HepG2 (cell line): ENCODE data around the gene EIF2B1. TPM values are rescaled to one million over a fixed set of nuclear protein-coding genes. Genes with fewer than 3 reads are reported as not detected.

Experiments
- HES4 ChIP-seq: sonication (generic); formaldehyde crosslinking; IDR thresholded peaks from 2 replicates; pipeline ENCODE4 v1.9.0; 2021; ENCODE audit warnings: mild to moderate bottlenecking, missing genetic modification reagents, borderline replicate concordance
- HIVEP1 ChIP-seq: sonication (generic); formaldehyde crosslinking; IDR thresholded peaks from 2 replicates; pipeline ENCODE4 v1.4.0; 2020; ENCODE audit warnings: mild to moderate bottlenecking, missing genetic modification reagents
- KAT2B ChIP-seq: fragments of 150-350 bp; IDR thresholded peaks from 2 replicates; pipeline ENCODE4 v1.6.1; 2014; ENCODE audit warnings: low read depth, low read length, borderline replicate concordance
- KLF15 ChIP-seq: sonication (generic); formaldehyde crosslinking; IDR thresholded peaks from 2 replicates; pipeline ENCODE4 v1.8.1; 2023; ENCODE audit warnings: borderline replicate concordance, mild to moderate bottlenecking, inconsistent platforms, missing genetic modification reagents, mixed read lengths
- MYC ChIP-seq: sonication (generic); formaldehyde crosslinking; IDR thresholded peaks from 2 replicates; pipeline ENCODE4 v1.9.0; 2021; ENCODE audit warnings: missing genetic modification reagents, borderline replicate concordance
- RARA ChIP-seq: IDR thresholded peaks from 2 replicates; pipeline ENCODE4 v1.6.1; 2016; ENCODE audit warnings: missing genetic modification reagents, missing compliant biosample characterization
- ZFP36 ChIP-seq: fragments of 150-350 bp; IDR thresholded peaks from 2 replicates; pipeline ENCODE4 v1.6.1; 2018; ENCODE audit warnings: borderline replicate concordance, low read length, low read depth; ENCODE audit not compliant: partially characterized antibody
- ZIK1 ChIP-seq: sonication (generic); formaldehyde crosslinking; IDR thresholded peaks from 2 replicates; pipeline ENCODE4 v1.5.0; 2020; ENCODE audit warnings: mild to moderate bottlenecking, low read depth, missing genetic modification reagents, borderline replicate concordance
- ZNF34 ChIP-seq: sonication (generic); formaldehyde crosslinking; IDR thresholded peaks from 2 replicates; pipeline ENCODE4 v1.4.0; 2020; ENCODE audit warnings: mild to moderate bottlenecking, missing genetic modification reagents, borderline replicate concordance
- ZSCAN21 ChIP-seq: sonication (generic); formaldehyde crosslinking; IDR thresholded peaks from 2 replicates; pipeline ENCODE4 v1.8.0; 2022; ENCODE audit warnings: mild to moderate bottlenecking, missing genetic modification reagents, moderate library complexity, borderline replicate concordance
- polyA plus RNA-seq, 8 experiments: library from polyadenylated mRNA; depleted of rRNA in 3 of 8; stranded (reverse) in 7 of 8; unstranded in 1 of 8; fragments of >200 nt; fragmentation: Illumina TruSeq in 4 of 8; extraction: Trizol in 4 of 8; gene quantifications; 2 replicates each; pipeline versions ENCODE4 v1.2.1 to v1.2.3, GENCODE V29; 2011 to 2016; ENCODE audit warnings: low read depth in 4 of 8, missing spikeins in 1 of 8, mixed read lengths in 1 of 8; ENCODE audit not compliant: insufficient read depth in 1 of 8
- total RNA-seq, 5 experiments: library from RNA; depleted of rRNA; stranded (reverse); fragments of >200 nt; fragmentation: Illumina TruSeq; extraction: Trizol; gene quantifications; 2 replicates each; pipeline ENCODE4 v1.2.3, GENCODE V29; 2016; ENCODE audit warnings: low read depth in 1 of 5
- TF ChIP-seq, protein P1 (sequence below): sonication (generic); formaldehyde crosslinking; IDR thresholded peaks from 2 replicates; pipeline ENCODE4 v1.4.0; 2020; ENCODE audit warnings: mild to moderate bottlenecking, missing genetic modification reagents, borderline replicate concordance
- TF ChIP-seq, protein P2 (sequence below): sonication (generic); formaldehyde crosslinking; IDR thresholded peaks from 2 replicates; pipeline ENCODE4 v1.4.0; 2020; ENCODE audit warnings: missing genetic modification reagents
- TF ChIP-seq, protein P3 (sequence below): sonication (generic); formaldehyde crosslinking; conservative IDR thresholded peaks from 2 replicates; pipeline ENCODE4 v1.4.0; 2020; ENCODE audit warnings: missing genetic modification reagents
- TF ChIP-seq, protein P4 (sequence below): sonication (generic); formaldehyde crosslinking; IDR thresholded peaks from 2 replicates; pipeline ENCODE4 v1.4.0; 2020; ENCODE audit warnings: missing genetic modification reagents

Gene EIF2B1
- total and polyA plus RNA-seq, 2 of the 13 experiments (the other 11 are each of a cell fraction or from before 2014, with no cell fraction given), result 18.7 to 37.4 TPM

DNA sequence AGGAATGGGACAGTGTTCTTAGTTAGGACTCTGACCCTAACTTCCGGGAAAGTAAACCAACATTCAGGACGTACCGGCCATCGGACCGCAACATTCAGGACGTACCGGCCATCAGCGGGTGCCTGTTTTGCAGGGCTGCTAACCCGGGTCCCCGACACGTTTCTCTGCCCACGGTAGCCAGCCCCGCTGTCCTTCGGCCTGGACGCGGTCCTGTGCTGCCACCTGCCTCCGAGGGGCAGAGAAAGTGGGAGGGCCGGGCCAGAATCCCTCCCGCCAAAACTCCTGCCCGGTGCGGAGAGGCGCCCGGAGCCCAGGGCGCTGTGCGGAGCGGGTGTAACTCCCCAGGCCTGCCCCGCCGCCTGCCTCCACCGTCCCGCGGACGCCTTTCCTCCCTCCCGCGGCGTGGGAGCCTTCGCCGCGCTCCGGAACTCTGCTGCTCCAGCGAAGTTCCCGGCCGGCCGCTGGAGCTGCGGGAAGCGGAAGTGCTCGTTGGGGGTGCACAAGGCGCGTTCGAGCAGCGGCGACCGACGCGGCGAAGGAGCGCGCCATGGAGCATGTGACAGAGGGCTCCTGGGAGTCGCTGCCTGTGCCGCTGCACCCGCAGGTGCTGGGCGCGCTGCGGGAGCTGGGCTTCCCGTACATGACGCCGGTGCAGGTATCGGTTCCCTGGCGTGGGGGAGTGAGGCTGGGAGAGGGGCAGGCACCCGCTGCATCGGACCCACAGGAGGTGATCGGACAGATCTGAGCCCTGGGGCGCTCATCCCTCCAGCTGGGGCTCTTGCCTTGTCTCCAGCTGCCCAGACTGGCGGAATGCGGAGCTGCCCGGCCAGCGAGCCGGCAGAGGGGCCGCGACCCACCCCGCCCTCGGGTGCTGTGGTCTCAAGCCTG lies 31.6 kb downstream of the EIF2B1 start, which contains the start of gene DDX55 (continued):
- TF ChIP-seq, protein P1, sequence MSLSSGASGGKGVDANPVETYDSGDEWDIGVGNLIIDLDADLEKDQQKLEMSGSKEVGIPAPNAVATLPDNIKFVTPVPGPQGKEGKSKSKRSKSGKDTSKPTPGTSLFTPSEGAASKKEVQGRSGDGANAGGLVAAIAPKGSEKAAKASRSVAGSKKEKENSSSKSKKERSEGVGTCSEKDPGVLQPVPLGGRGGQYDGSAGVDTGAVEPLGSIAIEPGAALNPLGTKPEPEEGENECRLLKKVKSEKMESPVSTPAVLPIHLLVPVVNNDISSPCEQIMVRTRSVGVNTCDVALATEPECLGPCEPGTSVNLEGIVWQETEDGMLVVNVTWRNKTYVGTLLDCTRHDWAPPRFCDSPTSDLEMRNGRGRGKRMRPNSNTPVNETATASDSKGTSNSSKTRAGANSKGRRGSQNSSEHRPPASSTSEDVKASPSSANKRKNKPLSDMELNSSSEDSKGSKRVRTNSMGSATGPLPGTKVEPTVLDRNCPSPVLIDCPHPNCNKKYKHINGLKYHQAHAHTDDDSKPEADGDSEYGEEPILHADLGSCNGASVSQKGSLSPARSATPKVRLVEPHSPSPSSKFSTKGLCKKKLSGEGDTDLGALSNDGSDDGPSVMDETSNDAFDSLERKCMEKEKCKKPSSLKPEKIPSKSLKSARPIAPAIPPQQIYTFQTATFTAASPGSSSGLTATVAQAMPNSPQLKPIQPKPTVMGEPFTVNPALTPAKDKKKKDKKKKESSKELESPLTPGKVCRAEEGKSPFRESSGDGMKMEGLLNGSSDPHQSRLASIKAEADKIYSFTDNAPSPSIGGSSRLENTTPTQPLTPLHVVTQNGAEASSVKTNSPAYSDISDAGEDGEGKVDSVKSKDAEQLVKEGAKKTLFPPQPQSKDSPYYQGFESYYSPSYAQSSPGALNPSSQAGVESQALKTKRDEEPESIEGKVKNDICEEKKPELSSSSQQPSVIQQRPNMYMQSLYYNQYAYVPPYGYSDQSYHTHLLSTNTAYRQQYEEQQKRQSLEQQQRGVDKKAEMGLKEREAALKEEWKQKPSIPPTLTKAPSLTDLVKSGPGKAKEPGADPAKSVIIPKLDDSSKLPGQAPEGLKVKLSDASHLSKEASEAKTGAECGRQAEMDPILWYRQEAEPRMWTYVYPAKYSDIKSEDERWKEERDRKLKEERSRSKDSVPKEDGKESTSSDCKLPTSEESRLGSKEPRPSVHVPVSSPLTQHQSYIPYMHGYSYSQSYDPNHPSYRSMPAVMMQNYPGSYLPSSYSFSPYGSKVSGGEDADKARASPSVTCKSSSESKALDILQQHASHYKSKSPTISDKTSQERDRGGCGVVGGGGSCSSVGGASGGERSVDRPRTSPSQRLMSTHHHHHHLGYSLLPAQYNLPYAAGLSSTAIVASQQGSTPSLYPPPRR (CRISPR knock-in tag), result peak; percentile 79
- peak; percentile 88 for TF ChIP-seq KLF15 (CRISPR knock-in tag)
- peak; percentile 94 for TF ChIP-seq ZIK1 (CRISPR knock-in tag)
- peak; percentile 91; the same call in 1 of the 2 replicates for TF ChIP-seq ZSCAN21 (CRISPR knock-in tag)
- peak; percentile 100 for TF ChIP-seq MYC
- TF ChIP-seq, protein P2, sequence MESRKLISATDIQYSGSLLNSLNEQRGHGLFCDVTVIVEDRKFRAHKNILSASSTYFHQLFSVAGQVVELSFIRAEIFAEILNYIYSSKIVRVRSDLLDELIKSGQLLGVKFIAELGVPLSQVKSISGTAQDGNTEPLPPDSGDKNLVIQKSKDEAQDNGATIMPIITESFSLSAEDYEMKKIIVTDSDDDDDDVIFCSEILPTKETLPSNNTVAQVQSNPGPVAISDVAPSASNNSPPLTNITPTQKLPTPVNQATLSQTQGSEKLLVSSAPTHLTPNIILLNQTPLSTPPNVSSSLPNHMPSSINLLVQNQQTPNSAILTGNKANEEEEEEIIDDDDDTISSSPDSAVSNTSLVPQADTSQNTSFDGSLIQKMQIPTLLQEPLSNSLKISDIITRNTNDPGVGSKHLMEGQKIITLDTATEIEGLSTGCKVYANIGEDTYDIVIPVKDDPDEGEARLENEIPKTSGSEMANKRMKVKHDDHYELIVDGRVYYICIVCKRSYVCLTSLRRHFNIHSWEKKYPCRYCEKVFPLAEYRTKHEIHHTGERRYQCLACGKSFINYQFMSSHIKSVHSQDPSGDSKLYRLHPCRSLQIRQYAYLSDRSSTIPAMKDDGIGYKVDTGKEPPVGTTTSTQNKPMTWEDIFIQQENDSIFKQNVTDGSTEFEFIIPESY (CRISPR knock-in tag), result peak; percentile 78
- no peak for TF ChIP-seq KAT2B
- TF ChIP-seq RARA (CRISPR knock-in tag), result peak; percentile 56
- TF ChIP-seq HIVEP1, result peak; percentile 89
- TF ChIP-seq HES4 (CRISPR knock-in tag), result 0 out of 2 replicates have a peak, but pooled peaks have one; percentile 3
- no peak for TF ChIP-seq ZFP36
- TF ChIP-seq, protein P3, sequence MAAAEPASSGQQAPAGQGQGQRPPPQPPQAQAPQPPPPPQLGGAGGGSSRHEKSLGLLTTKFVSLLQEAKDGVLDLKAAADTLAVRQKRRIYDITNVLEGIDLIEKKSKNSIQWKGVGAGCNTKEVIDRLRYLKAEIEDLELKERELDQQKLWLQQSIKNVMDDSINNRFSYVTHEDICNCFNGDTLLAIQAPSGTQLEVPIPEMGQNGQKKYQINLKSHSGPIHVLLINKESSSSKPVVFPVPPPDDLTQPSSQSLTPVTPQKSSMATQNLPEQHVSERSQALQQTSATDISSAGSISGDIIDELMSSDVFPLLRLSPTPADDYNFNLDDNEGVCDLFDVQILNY (CRISPR knock-in tag), result peak; percentile 91
- peak; percentile 97 for TF ChIP-seq ZNF34 (CRISPR knock-in tag)
- TF ChIP-seq, protein P4, sequence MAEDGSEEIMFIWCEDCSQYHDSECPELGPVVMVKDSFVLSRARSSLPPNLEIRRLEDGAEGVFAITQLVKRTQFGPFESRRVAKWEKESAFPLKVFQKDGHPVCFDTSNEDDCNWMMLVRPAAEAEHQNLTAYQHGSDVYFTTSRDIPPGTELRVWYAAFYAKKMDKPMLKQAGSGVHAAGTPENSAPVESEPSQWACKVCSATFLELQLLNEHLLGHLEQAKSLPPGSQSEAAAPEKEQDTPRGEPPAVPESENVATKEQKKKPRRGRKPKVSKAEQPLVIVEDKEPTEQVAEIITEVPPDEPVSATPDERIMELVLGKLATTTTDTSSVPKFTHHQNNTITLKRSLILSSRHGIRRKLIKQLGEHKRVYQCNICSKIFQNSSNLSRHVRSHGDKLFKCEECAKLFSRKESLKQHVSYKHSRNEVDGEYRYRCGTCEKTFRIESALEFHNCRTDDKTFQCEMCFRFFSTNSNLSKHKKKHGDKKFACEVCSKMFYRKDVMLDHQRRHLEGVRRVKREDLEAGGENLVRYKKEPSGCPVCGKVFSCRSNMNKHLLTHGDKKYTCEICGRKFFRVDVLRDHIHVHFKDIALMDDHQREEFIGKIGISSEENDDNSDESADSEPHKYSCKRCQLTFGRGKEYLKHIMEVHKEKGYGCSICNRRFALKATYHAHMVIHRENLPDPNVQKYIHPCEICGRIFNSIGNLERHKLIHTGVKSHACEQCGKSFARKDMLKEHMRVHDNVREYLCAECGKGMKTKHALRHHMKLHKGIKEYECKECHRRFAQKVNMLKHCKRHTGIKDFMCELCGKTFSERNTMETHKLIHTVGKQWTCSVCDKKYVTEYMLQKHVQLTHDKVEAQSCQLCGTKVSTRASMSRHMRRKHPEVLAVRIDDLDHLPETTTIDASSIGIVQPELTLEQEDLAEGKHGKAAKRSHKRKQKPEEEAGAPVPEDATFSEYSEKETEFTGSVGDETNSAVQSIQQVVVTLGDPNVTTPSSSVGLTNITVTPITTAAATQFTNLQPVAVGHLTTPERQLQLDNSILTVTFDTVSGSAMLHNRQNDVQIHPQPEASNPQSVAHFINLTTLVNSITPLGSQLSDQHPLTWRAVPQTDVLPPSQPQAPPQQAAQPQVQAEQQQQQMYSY (CRISPR knock-in tag), result no peak
